Suppressor macrophage treated with lipopolysaccharide for 1 hour (primary cell): ENCODE measurements around the gene SCRT2.

ENCODE experiments used
- DNase-seq, 3 donors: peaks; one replicate each; pipeline ENCODE4 v3.0.0-alpha.2; 2020 to 2022

SCRT2 gene

GRCh38 chr20:625360-625932 lies 50.2 kb downstream of the SCRT2 start:
- DNase-seq: peak; percentile 48 to 61 (median 53)

- DNase-seq: no peak
These were observed 51.9 kb downstream of the SCRT2 start for GRCh38 chr20:623704-624103.

DNA sequence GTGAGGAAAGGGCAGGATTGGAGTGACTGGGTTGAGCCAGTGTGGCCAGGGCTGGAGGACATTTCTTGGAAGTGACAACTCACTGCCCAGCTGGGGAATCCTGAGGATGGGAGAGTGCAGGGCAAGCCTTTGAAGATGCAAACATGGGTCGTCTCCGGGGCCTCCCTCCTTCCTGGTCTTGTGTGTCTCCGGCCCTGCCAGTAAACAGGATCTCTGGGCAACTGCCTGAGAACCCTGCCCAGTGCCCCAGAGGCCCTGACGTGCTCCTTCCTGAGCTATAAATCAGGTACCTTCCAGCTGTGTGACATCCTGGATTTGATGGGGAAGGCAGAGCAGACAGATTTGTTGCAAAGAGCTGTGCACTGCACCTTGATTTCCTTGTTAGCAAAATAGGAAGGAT lies 52.6 kb downstream of the SCRT2 start:
- no peak for DNase-seq

DNA sequence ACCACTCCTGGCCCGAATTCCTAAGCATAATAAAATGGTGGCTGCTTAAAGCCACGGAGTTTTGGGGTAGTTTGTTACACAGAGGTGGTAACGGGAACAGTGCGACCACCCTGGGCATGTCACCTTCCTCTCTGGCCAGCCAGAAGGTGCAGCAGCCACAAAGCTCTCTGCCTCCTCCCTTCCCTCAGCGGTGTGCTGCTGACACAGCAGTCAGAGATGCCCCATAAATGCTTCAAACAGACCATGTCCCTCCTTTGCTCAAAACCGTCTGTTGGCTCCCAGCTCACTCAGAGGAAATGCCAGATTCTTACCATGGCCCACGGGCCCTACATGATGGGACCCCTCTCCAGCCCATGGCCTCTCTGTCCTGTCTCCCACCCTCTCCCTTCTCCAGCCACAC lies 53.4 kb downstream of the SCRT2 start:
- DNase-seq: no peak

GRCh38 chr20:621125-621756 lies 54.4 kb downstream of the SCRT2 start:
- DNase-seq: peak; percentile 57 to 67 (median 60)

GRCh38 chr20:620246-620645 lies 55.4 kb downstream of the SCRT2 start:
- DNase-seq: no peak

- no peak for DNase-seq
These were observed 56.6 kb downstream of the SCRT2 start for GRCh38 chr20:618980-619379.

DNA sequence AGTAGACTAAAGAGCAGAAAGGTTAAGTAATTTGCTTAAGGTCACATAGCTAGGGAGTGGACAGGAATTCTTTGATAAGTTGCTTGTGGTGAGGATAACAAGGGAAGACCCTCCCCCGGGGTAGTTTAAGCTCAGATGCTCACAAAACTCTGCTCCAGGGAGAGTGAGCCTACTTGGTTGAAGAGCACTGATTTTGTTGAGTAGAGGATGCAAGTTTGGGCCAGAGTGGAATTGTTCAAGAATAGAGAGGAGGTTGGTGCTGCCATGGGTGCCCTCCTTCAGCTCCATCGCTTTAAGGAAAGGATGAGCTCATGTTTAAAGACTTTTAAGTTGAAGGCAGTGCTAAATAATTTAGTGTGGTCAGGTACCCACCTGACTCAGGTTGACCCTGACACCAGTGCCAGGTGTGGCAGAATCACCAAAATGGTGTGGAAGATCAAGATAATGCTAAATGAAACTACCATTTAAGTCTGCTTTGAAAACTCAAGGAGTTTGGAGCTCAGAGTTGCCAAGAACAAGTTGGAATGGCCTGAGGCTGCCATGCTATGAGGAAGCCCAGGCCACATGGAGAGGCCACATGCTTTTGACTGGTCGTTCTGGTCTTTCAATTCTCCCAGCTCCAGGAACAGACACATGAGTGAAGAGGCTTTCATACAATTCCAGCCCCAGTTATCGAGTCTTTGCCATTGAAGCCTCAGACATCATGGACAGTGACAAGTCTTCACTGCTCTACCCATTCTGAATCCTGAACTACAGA lies 57.5 kb downstream of the SCRT2 start:
- no peak for DNase-seq

- peak in 2 of 3 donors; percentile 9 to 31 for DNase-seq
These were observed 60.1 kb downstream of the SCRT2 start for GRCh38 chr20:615514-615913.

DNA sequence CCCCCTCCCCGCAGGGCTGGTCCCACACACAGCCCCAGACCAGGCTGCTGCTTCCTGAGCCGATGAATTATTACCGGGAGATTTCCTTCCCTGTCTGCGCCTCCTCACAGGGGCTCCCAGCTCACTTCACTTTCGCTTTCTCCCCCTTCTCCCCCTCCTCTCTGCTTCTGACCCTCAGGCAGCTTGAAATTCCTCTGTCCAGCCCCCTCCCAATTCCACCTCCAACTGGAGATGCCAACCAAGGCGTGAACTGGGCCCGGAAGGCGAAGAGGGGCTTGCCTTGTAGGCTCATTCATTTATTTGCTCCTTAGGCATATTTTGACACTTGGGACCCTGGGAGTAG lies 63.8 kb downstream of the SCRT2 start:
- DNase-seq: no peak
